Hepatocyte (in vitro differentiated cells): ENCODE results near the gene MEG3. TPM values are rescaled to one million over a fixed set of nuclear protein-coding genes. Genes with fewer than 3 reads are reported as not detected.

Experiments used
- DNase-seq: peaks from one replicate; pipeline ENCODE4 v3.0.0-alpha.2; 2016; ENCODE audit warnings: low spot score
- H2AFZ ChIP-seq: fragments of 200-600 bp; sonication (generic); 2 replicates; pipeline ENCODE4 v1.6.0; 2016; ENCODE audit warnings: antibody characterized with exemption, mild to moderate bottlenecking
- H3K27ac ChIP-seq: fragments of 200-600 bp; sonication (generic); 2 replicates; pipeline ENCODE4 v1.5.1; 2016; ENCODE audit warnings: mild to moderate bottlenecking
- H3K27me3 ChIP-seq: fragments of 200-600 bp; sonication (generic); 2 replicates; pipeline ENCODE4 v1.6.1; 2016
- H3K36me3 ChIP-seq: fragments of 200-600 bp; sonication (generic); replicated peaks from 2 replicates; pipeline ENCODE4 v1.5.1; 2016; ENCODE audit warnings: low read depth; ENCODE audit not compliant: insufficient read depth
- H3K4me1 ChIP-seq: fragments of 200-600 bp; sonication (generic); 2 replicates; pipeline ENCODE4 v1.5.1; 2016; ENCODE audit warnings: mild to moderate bottlenecking, moderate library complexity; ENCODE audit not compliant: insufficient read depth
- H3K4me2 ChIP-seq: fragments of 200-600 bp; sonication (generic); 2 replicates; pipeline ENCODE4 v1.6.0; 2016
- H3K4me3 ChIP-seq: fragments of 200-600 bp; sonication (generic); 2 replicates; pipeline ENCODE4 v1.5.1; 2016; ENCODE audit warnings: mild to moderate bottlenecking
- H3K79me2 ChIP-seq: fragments of 200-600 bp; sonication (generic); 2 replicates; pipeline ENCODE4 v1.6.0; 2017; ENCODE audit warnings: mild to moderate bottlenecking
- H3K9me2 ChIP-seq: fragments of 200-600 bp; sonication (generic); replicated peaks from 2 replicates; pipeline ENCODE4 v1.6.0; 2017; ENCODE audit warnings: mild to moderate bottlenecking; ENCODE audit not compliant: insufficient read depth
- H3K9me3 ChIP-seq: fragments of 200-600 bp; sonication (generic); 2 replicates; pipeline ENCODE4 v1.5.1; 2016; ENCODE audit warnings: low read depth, mild to moderate bottlenecking
- H4K20me1 ChIP-seq: fragments of 200-600 bp; sonication (generic); 2 replicates; pipeline ENCODE4 v1.6.0; 2016; ENCODE audit warnings: mild to moderate bottlenecking; ENCODE audit not compliant: insufficient read depth, poor library complexity, severe bottlenecking
- EZH2 ChIP-seq: fragments of 200-600 bp; sonication (generic); IDR thresholded peaks from 2 replicates; pipeline ENCODE4 v1.6.1; 2016; ENCODE audit warnings: antibody characterized with exemption, mild to moderate bottlenecking, borderline replicate concordance
- EZH2phosphoT487 ChIP-seq: fragments of 200-600 bp; sonication (generic); IDR thresholded peaks from one replicate; pipeline ENCODE4 v1.6.1; 2018; ENCODE audit warnings: antibody characterized with exemption, mild to moderate bottlenecking, low read depth, moderate library complexity; ENCODE audit not compliant: unreplicated experiment, severe bottlenecking
- WGBS: methylation state at CpG from one replicate; pipeline ENCODE4 v1.1.6; 2016; ENCODE audit warnings: low lambda C conversion rate; ENCODE audit errors: missing lambda C conversion rate; 5-methylcytosine and 5-hydroxymethylcytosine counted together
- polyA plus RNA-seq: library from polyadenylated mRNA; unstranded; fragments of >200 nt; fragmentation: Nextera tagmentation; extraction: Ambion mirVana; gene quantifications from 2 replicates; pipeline ENCODE4 v1.2.1, GENCODE V29; 2016
- total RNA-seq: library from RNA; depleted of rRNA; stranded (reverse); fragments of >200 nt; gene quantifications from 2 replicates; pipeline ENCODE4 v1.2.3, GENCODE V29; 2014
- TF ChIP-seq, protein P1 (sequence below): fragments of 200-600 bp; sonication (generic); IDR thresholded peaks from 2 replicates; pipeline ENCODE4 v1.5.1; 2016; ENCODE audit warnings: antibody characterized with exemption, mild to moderate bottlenecking; ENCODE audit not compliant: poor library complexity

The MEG3 gene
- total and polyA plus RNA-seq, 2 experiments from 2014 or later = not detected

DNA sequence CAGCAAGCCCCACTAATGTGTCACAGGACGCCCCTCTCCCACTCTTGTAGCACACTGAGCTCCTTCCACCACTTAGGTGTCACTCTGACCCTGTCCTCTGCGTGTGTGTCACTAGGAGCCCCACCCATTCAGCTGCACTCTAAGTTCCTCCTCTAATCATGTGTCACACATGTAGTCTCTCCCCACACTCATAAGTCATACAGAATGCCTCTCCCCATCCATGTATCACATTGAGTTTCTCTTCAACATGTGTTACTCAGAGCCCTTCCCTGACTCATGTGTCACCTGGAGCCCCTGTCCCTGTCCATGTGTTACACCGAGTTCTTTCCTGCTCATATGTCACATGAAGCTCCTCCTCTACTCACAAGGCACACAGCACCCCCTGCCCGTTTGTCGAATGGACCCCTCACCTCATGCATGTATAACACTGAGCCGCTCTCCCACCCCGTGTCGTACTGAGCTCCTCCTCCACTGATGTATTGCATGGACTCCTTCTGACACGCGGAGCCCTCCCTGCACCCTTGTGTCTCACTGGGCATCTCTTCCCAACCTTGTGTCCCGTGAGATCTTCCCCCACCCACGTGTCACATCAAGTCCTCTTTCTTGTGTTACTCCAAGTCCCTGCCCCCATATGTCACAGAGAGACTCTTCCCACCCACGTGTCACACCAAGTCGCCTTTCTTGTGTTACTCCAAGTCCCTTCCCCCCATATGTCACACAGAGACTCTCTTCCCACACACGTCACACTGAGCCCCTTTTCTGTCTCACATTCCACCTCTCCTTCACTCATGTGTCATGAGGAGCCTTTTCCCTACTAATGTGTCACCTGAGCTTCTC is 46.6 kb downstream of the MEG3 start:
- H3K79me2 ChIP-seq = no peaks in the 10 kb centered on the region
- no peaks in the 10 kb centered on the region for H3K9me3 ChIP-seq
- H2AFZ ChIP-seq = no peak overlapping the region
- 95% methylated on average over 15 of the region's 15 CpGs for WGBS
- H3K4me1 ChIP-seq = no peaks in the 10 kb centered on the region
- H3K4me2 ChIP-seq = no peak overlapping the region
- no peak for DNase-seq
- H4K20me1 ChIP-seq = no peaks in the 10 kb centered on the region
- H3K27ac ChIP-seq = no peak overlapping the region
- H3K27me3 ChIP-seq = no peaks in the 10 kb centered on the region
- TF ChIP-seq, protein P1, sequence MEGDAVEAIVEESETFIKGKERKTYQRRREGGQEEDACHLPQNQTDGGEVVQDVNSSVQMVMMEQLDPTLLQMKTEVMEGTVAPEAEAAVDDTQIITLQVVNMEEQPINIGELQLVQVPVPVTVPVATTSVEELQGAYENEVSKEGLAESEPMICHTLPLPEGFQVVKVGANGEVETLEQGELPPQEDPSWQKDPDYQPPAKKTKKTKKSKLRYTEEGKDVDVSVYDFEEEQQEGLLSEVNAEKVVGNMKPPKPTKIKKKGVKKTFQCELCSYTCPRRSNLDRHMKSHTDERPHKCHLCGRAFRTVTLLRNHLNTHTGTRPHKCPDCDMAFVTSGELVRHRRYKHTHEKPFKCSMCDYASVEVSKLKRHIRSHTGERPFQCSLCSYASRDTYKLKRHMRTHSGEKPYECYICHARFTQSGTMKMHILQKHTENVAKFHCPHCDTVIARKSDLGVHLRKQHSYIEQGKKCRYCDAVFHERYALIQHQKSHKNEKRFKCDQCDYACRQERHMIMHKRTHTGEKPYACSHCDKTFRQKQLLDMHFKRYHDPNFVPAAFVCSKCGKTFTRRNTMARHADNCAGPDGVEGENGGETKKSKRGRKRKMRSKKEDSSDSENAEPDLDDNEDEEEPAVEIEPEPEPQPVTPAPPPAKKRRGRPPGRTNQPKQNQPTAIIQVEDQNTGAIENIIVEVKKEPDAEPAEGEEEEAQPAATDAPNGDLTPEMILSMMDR = no peak
- TF ChIP-seq EZH2phosphoT487 (no peak), EZH2 (no peak)
- no peaks in the 10 kb centered on the region for H3K9me2 ChIP-seq
- no peaks in the 10 kb centered on the region for H3K36me3 ChIP-seq
- H3K4me3 ChIP-seq = no peak overlapping the region

DNA sequence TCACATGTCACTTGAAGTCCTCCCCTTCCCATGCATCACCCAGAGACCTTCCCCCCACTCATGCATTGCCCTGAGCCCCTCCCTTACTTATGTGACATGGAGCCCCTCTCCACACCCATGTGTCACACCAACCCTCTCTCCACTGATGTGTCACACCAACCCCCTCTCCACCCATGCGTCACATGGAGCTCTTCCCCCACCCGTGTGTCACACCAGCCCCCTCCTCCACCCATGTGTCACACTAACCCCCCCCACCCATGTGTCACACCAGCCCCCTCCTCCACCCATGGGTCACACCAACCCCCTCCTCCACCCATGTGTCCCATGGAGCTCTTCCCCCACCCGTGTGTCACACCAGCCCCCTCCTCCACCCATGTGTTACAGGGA is 47.2 kb downstream of the MEG3 start:
- 33% methylated on average over 1 of the region's 3 CpGs for WGBS
- no peak for TF ChIP-seq EZH2
- TF ChIP-seq, protein P1 = no peak
- TF ChIP-seq EZH2phosphoT487 = no peak
- Histone ChIP-seq H3K9me2 (no peaks in the 10 kb centered on the region), H3K4me2 (no peak overlapping the region), H3K4me1 (no peaks in the 10 kb centered on the region), H3K36me3 (no peaks in the 10 kb centered on the region), H3K4me3 (no peak overlapping the region), H3K9me3 (no peaks in the 10 kb centered on the region), H4K20me1 (no peaks in the 10 kb centered on the region), H2AFZ (no peak overlapping the region), H3K79me2 (no peaks in the 10 kb centered on the region), H3K27me3 (no peaks in the 10 kb centered on the region), H3K27ac (no peak overlapping the region)
- DNase-seq = no peak

DNA sequence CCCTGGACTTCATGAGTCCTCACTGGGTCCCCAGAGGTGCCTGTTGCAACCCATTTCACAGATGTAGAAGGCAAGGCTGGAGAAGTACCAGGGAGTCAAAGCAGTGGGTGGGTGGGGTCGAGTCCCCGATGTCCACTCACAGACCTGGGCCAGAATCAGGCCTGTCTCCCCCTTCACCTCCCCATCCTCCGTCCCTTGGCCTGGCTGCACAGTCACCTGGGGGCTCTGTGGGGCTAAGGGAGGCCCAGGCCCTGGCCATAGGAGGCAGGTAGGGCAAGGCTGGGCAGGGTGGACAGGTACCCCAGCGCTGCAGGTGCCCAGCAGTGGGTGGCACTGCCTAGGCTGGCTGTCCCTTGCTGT is 48.1 kb downstream of the MEG3 start:
- Histone ChIP-seq H3K27me3 (no peaks in the 10 kb centered on the region), H3K27ac (no peak overlapping the region), H3K9me3 (no peaks in the 10 kb centered on the region), H3K4me3 (no peak overlapping the region), H2AFZ (no peak overlapping the region), H3K4me1 (no peaks in the 10 kb centered on the region), H3K9me2 (no peaks in the 10 kb centered on the region), H3K79me2 (no peaks in the 10 kb centered on the region), H3K36me3 (no peaks in the 10 kb centered on the region), H4K20me1 (no peaks in the 10 kb centered on the region), H3K4me2 (no peak overlapping the region)
- TF ChIP-seq, protein P1 = no peak
- no peak for TF ChIP-seq EZH2phosphoT487
- TF ChIP-seq EZH2 = no peak
- 86% methylated on average over 3 of the region's 4 CpGs for WGBS
- no peak for DNase-seq
